ENCODE results near the gene TDRD12. TPM values are rescaled to one million over a fixed set of nuclear protein-coding genes. Genes with fewer than 3 reads are reported as not detected.

TDRD12 gene
- total RNA-seq: 0.24 and 0.81 TPM in 2 replicates

GRCh38 chr19:32719611-32720059 lies at the start of gene TDRD12:
Gene TDRD12 (plus strand): TSS chr19:32719767. CDS start chr19:32720073, 306 bp downstream.

GRCh38 chr19:32674931-32675719 lies 44.4 kb upstream of the TDRD12 start, which contains the start of gene ANKRD27:
Gene ANKRD27 (minus strand): TSS chr19:32675180. CDS start chr19:32659015, 16,165 bp downstream.

GRCh38 chr19:32675720-32676185 lies 43.8 kb upstream of the TDRD12 start, which contains the start of gene RGS9BP:
Gene RGS9BP (plus strand): TSS chr19:32675848. CDS start chr19:32676264, 416 bp downstream.

GRCh38 chr19:32691291-32691951 lies 28.1 kb upstream of the TDRD12 start, which contains the start of gene NUDT19:
Gene NUDT19 (plus strand): TSS chr19:32691821. CDS start chr19:32691961, 140 bp downstream.

GRCh38 chr19:32869369-32869965 lies 149.9 kb downstream of the TDRD12 start, which contains the start of gene SLC7A9:
Gene SLC7A9 (minus strand): TSS chr19:32869767. CDS start chr19:32868534, 1,233 bp downstream.

Small RNA genes within 50 kb of the gene (small RNA-seq; reads per million reads assigned to genes)
- gene RN7SKP22: not detected

Other genes starting within 250 kb of the TDRD12 start
- 32.0 and 47.7 TPM in 2 replicates for gene PDCD5, start 138.6 kb upstream of the TDRD12 start, total RNA-seq
- gene ANKRD27, start 44.6 kb upstream of the TDRD12 start, total RNA-seq: 44.3 and 48.2 TPM in 2 replicates
- 0.36 and 0.81 TPM in 2 replicates for gene RGS9BP, start 43.9 kb upstream of the TDRD12 start, total RNA-seq
- gene NUDT19, start 27.9 kb upstream of the TDRD12 start, total RNA-seq: 13.1 and 13.7 TPM in 2 replicates
- gene SLC7A9, start 150.0 kb downstream of the TDRD12 start, total RNA-seq: 0.16 TPM in 1 of 2 replicates, not detected in the other